ENCODE data around the gene FRMPD4.

Gene FRMPD4

GRCh38 chrX:12460929-12461328, 322.7 kb downstream of the FRMPD4 start:
- no peak for ATAC-seq
- TF ChIP-seq SNAI2 (CRISPR knock-in tag; IDR thresholded peaks at IDR 0.05) (no peak), ZFP30 (CRISPR knock-in tag; IDR thresholded peaks at IDR 0.05) (no peak), ZNF8 (CRISPR knock-in tag; IDR thresholded peaks at IDR 0.05) (no peak), BACH2 (CRISPR knock-in tag; IDR thresholded peaks at IDR 0.05; ENCODE audit: borderline replicate concordance) (no peak), ZNF565 (CRISPR knock-in tag; conservative IDR thresholded peaks at IDR 0.05; ENCODE audit: low read depth) (no peak), RARB (CRISPR knock-in tag; IDR thresholded peaks at IDR 0.05) (no peak), PPARA (CRISPR knock-in tag; IDR thresholded peaks at IDR 0.05; ENCODE audit: borderline replicate concordance) (no peak), GLIS3 (CRISPR knock-in tag; IDR thresholded peaks at IDR 0.05) (no peak), POU6F1 (CRISPR knock-in tag; IDR thresholded peaks at IDR 0.05; ENCODE audit: borderline replicate concordance, low read depth) (no peak), OSR1 (CRISPR knock-in tag; IDR thresholded peaks at IDR 0.05) (no peak), TOX (CRISPR knock-in tag; IDR thresholded peaks at IDR 0.05; ENCODE audit: borderline replicate concordance) (no peak), ZC3H10 (CRISPR knock-in tag; IDR thresholded peaks at IDR 0.05) (no peak)
- TF ChIP-seq, protein P1, sequence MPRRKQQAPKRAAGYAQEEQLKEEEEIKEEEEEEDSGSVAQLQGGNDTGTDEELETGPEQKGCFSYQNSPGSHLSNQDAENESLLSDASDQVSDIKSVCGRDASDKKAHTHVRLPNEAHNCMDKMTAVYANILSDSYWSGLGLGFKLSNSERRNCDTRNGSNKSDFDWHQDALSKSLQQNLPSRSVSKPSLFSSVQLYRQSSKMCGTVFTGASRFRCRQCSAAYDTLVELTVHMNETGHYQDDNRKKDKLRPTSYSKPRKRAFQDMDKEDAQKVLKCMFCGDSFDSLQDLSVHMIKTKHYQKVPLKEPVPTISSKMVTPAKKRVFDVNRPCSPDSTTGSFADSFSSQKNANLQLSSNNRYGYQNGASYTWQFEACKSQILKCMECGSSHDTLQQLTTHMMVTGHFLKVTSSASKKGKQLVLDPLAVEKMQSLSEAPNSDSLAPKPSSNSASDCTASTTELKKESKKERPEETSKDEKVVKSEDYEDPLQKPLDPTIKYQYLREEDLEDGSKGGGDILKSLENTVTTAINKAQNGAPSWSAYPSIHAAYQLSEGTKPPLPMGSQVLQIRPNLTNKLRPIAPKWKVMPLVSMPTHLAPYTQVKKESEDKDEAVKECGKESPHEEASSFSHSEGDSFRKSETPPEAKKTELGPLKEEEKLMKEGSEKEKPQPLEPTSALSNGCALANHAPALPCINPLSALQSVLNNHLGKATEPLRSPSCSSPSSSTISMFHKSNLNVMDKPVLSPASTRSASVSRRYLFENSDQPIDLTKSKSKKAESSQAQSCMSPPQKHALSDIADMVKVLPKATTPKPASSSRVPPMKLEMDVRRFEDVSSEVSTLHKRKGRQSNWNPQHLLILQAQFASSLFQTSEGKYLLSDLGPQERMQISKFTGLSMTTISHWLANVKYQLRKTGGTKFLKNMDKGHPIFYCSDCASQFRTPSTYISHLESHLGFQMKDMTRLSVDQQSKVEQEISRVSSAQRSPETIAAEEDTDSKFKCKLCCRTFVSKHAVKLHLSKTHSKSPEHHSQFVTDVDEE (CRISPR knock-in tag; IDR thresholded peaks at IDR 0.05) = no peak

DNA sequence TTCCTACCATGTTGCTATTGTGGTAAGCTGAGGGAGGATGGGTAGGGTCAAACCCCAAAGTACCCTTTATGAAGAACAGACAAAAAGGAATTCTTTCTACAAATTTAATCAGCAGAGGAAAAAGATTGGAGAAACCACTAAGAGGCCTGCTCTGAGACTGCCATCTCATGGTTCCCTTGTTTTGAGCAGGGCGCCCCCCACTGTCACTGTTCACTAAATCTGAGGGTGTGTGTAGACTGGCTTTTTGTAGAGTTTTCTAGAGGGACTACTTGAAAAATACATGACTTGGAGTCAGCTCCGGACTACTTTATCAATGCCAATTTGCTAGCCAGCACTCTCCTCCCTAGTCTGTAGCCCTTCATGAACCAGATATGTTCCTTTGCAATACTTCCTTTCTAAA, 324.8 kb downstream of the FRMPD4 start:
- TF ChIP-seq ESRRG (CRISPR knock-in tag; IDR thresholded peaks at IDR 0.05) = no peak
- TF ChIP-seq ZNF70 (CRISPR knock-in tag; IDR thresholded peaks at IDR 0.05) = no peak
- no peak for TF ChIP-seq ZNF565 (CRISPR knock-in tag; conservative IDR thresholded peaks at IDR 0.05; ENCODE audit: low read depth)
- no peak for TF ChIP-seq GLIS3 (CRISPR knock-in tag; IDR thresholded peaks at IDR 0.05)
- no peak for TF ChIP-seq TCF4 (CRISPR knock-in tag; IDR thresholded peaks at IDR 0.05; ENCODE audit: borderline replicate concordance)
- no peak for TF ChIP-seq OSR1 (CRISPR knock-in tag; IDR thresholded peaks at IDR 0.05)
- TF ChIP-seq POU6F1 (CRISPR knock-in tag; IDR thresholded peaks at IDR 0.05; ENCODE audit: borderline replicate concordance, low read depth) = no peak
- no peak for TF ChIP-seq TOX (CRISPR knock-in tag; IDR thresholded peaks at IDR 0.05; ENCODE audit: borderline replicate concordance)
- TF ChIP-seq ZNF8 (CRISPR knock-in tag; IDR thresholded peaks at IDR 0.05) = no peak
- no peak for TF ChIP-seq BACH2 (CRISPR knock-in tag; IDR thresholded peaks at IDR 0.05; ENCODE audit: borderline replicate concordance)
- no peak for TF ChIP-seq ZFP30 (CRISPR knock-in tag; IDR thresholded peaks at IDR 0.05)
- TF ChIP-seq SNAI2 (CRISPR knock-in tag; IDR thresholded peaks at IDR 0.05) = no peak
- TF ChIP-seq CSRNP3 (CRISPR knock-in tag; IDR thresholded peaks at IDR 0.05) = no peak
- no peak for TF ChIP-seq CSDC2 (CRISPR knock-in tag; IDR thresholded peaks at IDR 0.05)
- TF ChIP-seq, protein P1 (CRISPR knock-in tag; IDR thresholded peaks at IDR 0.05) = no peak

DNA sequence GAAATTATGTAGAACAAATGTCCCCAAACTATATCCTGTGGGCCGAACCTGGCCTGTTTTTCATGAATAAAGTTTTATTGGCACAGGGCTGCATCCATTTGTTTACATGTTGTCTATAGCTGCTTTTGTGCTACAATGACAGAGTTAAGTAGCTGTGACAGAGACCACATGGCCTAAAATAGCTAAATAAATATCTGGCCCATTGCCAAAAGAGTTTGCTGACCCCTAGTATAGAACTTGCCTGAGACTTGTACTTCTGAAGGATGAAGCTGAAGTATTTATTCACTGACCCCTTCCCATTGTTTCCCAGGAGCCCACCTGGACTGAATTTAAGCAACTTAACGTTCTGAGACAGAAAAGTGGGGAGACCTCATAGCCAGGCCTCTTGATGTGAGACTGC, 325.6 kb downstream of the FRMPD4 start:
- TF ChIP-seq POU6F1 (CRISPR knock-in tag; IDR thresholded peaks at IDR 0.05; ENCODE audit: borderline replicate concordance, low read depth) (no peak), ESRRG (CRISPR knock-in tag; IDR thresholded peaks at IDR 0.05) (no peak), ISL1 (CRISPR knock-in tag; IDR thresholded peaks at IDR 0.05) (no peak), ZC3H10 (CRISPR knock-in tag; IDR thresholded peaks at IDR 0.05) (no peak), PPARA (CRISPR knock-in tag; IDR thresholded peaks at IDR 0.05; ENCODE audit: borderline replicate concordance) (no peak), CSRNP3 (CRISPR knock-in tag; IDR thresholded peaks at IDR 0.05) (no peak), ARNTL (CRISPR knock-in tag; IDR thresholded peaks at IDR 0.05; ENCODE audit: borderline replicate concordance, low read depth) (no peak)
- ATAC-seq = no peak

More for the DNA sequence above, 324.8 kb downstream of the FRMPD4 start:
- no peak for ATAC-seq

Data from SK-N-SH treated with all-trans-retinoic acid at 6 μM for 48 hours (cell line).